Endothelial cell of umbilical vein (primary cell): ENCODE data around the gene NRCAM. TPM values are rescaled to one million over a fixed set of nuclear protein-coding genes. Genes with fewer than 3 reads are reported as not detected.

Source experiments
- BruUV-seq: library from RNA; stranded (reverse); fragments of 400-500 nt; replicated peaks from 2 replicates; lab custom pipeline; 2021; lab: Mats Ljungman, UMichigan
- CTCF ChIA-PET: fragments of 300-600, 350-600 bp; sonication (Branson Sonifier 250); formaldehyde crosslinking; loops from one replicate; lab custom pipeline; 2021; ENCODE audit warnings: antibody characterized with exemption, inconsistent platforms; lab: Charles Lee
- POLR2A ChIA-PET: fragments of 300-600, 350-600 bp; sonication (Branson Sonifier 250); formaldehyde crosslinking; loops from one replicate; lab custom pipeline; 2021; ENCODE audit warnings: antibody characterized with exemption, inconsistent platforms; lab: Charles Lee
- DNase-seq: peaks from one replicate; pipeline ENCODE4 v3.0.0-alpha.2; 2011; ENCODE audit warnings: low read depth, low spot score
- FAIRE-seq: peaks from 2 replicates; lab custom pipeline; 2011; peaks lifted over from hg19 to GRCh38; lab: Jason Lieb, UNC
- H2AFZ ChIP-seq: 2 replicates; pipeline ENCODE4 v1.6.0; 2012; ENCODE audit warnings: low read depth, low read length, control low read depth, inconsistent platforms
- H3K27ac ChIP-seq: 2 replicates; pipeline ENCODE4 v1.5.1; 2011; ENCODE audit warnings: low read depth, mild to moderate bottlenecking, control low read depth, low read length, moderate library complexity; ENCODE audit not compliant: insufficient read depth
- H3K27me3 ChIP-seq, 2 experiments: 2 replicates each; pipeline versions ENCODE4 v1.6.0 to v1.6.1; 2011; ENCODE audit warnings: low read length in 2 of 2, mixed read lengths in 1 of 2; ENCODE audit not compliant: control insufficient read depth in 2 of 2, insufficient read depth in 2 of 2
- H3K36me3 ChIP-seq, 2 experiments: 2 replicates in 1 of 2; 3 replicates in 1 of 2; pipeline ENCODE4 v1.5.1; 2011; ENCODE audit warnings: low read length in 2 of 2, mild to moderate bottlenecking in 1 of 2, moderate library complexity in 1 of 2; ENCODE audit not compliant: control insufficient read depth in 2 of 2, insufficient read depth in 2 of 2; ENCODE audit errors: extremely low read depth in 1 of 2
- H3K4me1 ChIP-seq: 3 replicates; pipeline ENCODE4 v1.5.1; 2011; ENCODE audit warnings: mild to moderate bottlenecking, low read length; ENCODE audit not compliant: control insufficient read depth, insufficient read depth; ENCODE audit errors: extremely low read depth
- H3K4me2 ChIP-seq: 2 replicates; pipeline ENCODE4 v1.6.1; 2011; ENCODE audit warnings: low read length, control low read depth, mixed read lengths; ENCODE audit not compliant: insufficient read depth
- H3K4me3 ChIP-seq, 3 experiments: fragments of 200-600 bp in 1 of 3; sonication (generic), shearing (Covaris generic) in 1 of 3; replicated peaks in 1 of 3; 2 replicates each; pipeline ENCODE4 v1.5.1; 2011 to 2016; ENCODE audit warnings: control low read depth in 3 of 3, low read length in 3 of 3, mild to moderate bottlenecking in 2 of 3, inconsistent platforms in 1 of 3, low read depth in 1 of 3, moderate library complexity in 1 of 3; ENCODE audit not compliant: insufficient read depth in 1 of 3
- H3K79me2 ChIP-seq: 2 replicates; pipeline ENCODE4 v1.6.0; 2012; ENCODE audit warnings: low read length, inconsistent platforms; ENCODE audit not compliant: control insufficient read depth, insufficient read depth
- H3K9ac ChIP-seq: replicated peaks from 2 replicates; pipeline ENCODE3; 2011; ENCODE audit warnings: low read length, control low read depth; ENCODE audit not compliant: insufficient read depth; ENCODE audit errors: extremely low read depth
- H3K9me1 ChIP-seq: replicated peaks from 3 replicates; pipeline ENCODE4 v1.6.0; 2011; ENCODE audit warnings: mild to moderate bottlenecking, low read length; ENCODE audit not compliant: control insufficient read depth, insufficient read depth; ENCODE audit errors: extremely low read depth
- H3K9me3 ChIP-seq: replicated peaks from 2 replicates; pipeline ENCODE4 v1.5.1; 2012; ENCODE audit warnings: low read length, inconsistent platforms; ENCODE audit not compliant: control insufficient read depth, insufficient read depth
- H4K20me1 ChIP-seq: replicated peaks from 2 replicates; pipeline ENCODE3; 2011; ENCODE audit warnings: mild to moderate bottlenecking, low read length; ENCODE audit not compliant: control insufficient read depth, insufficient read depth; ENCODE audit errors: extremely low read depth
- CTCF ChIP-seq, 2 donors: IDR thresholded peaks; 1 replicate in 1 of 2; 2 replicates in 1 of 2; pipeline ENCODE4 v1.5.1; 2011; ENCODE audit warnings: low read length in 2 of 2, mild to moderate bottlenecking in 2 of 2, moderate library complexity in 2 of 2, control low read depth in 1 of 2, inconsistent platforms in 1 of 2, low read depth in 1 of 2; ENCODE audit not compliant: insufficient read depth in 1 of 2; ENCODE audit errors: extremely low read depth in 1 of 2
- EZH2 ChIP-seq: IDR thresholded peaks from 2 replicates; pipeline ENCODE4 v1.6.1; 2012; ENCODE audit warnings: borderline replicate concordance, low read depth, mild to moderate bottlenecking, moderate library complexity, low read length, inconsistent platforms; ENCODE audit not compliant: severe bottlenecking
- FOS ChIP-seq: IDR thresholded peaks from 2 replicates; pipeline ENCODE4 v1.6.1; 2011; ENCODE audit warnings: mild to moderate bottlenecking, low read length, moderate library complexity, borderline replicate concordance; ENCODE audit not compliant: insufficient read depth
- GATA2 ChIP-seq: IDR thresholded peaks from 2 replicates; pipeline ENCODE4 v1.7.0; 2011; ENCODE audit warnings: low read depth, mild to moderate bottlenecking, moderate library complexity, mixed read lengths, low read length; ENCODE audit not compliant: insufficient read length, insufficient read depth
- JUN ChIP-seq: IDR thresholded peaks from 2 replicates; pipeline ENCODE4 v1.6.1; 2011; ENCODE audit warnings: borderline replicate concordance, low read depth; ENCODE audit not compliant: insufficient read length, insufficient read depth
- MAX ChIP-seq: IDR thresholded peaks from 2 replicates; pipeline ENCODE4 v1.6.1; 2011; ENCODE audit not compliant: insufficient read depth, insufficient read length
- MYC ChIP-seq: IDR thresholded peaks from one replicate; pipeline ENCODE4 v1.6.1; 2011; ENCODE audit warnings: mild to moderate bottlenecking, low read depth, low read length
- POLR2A ChIP-seq: IDR thresholded peaks from 2 replicates; pipeline ENCODE4 v1.6.1; 2012; ENCODE audit warnings: low read depth, mild to moderate bottlenecking, control low read depth, low read length
- POLR2AphosphoS5 ChIP-seq: IDR thresholded peaks from 2 replicates; pipeline ENCODE4 v1.6.1; 2012; ENCODE audit warnings: low read depth, mild to moderate bottlenecking, control low read depth, low read length, moderate library complexity; ENCODE audit not compliant: insufficient read depth
- dilution Hi-C: fragments of 300-500 bp; cut with MboI; formaldehyde crosslinking; loops from one replicate; pipeline ENCODE4 v1.15.0; 2019; ENCODE audit warnings: low sequenced_read_pairs; ENCODE audit not compliant: extremely low pct_ligation_motif_present
- intact Hi-C: fragments of 100-400 bp; cut with micrococcal nuclease; formaldehyde crosslinking; loops from one replicate; pipeline ENCODE4 v1.10.0; 2022
- polyA plus RNA-seq, 4 experiments: library from polyadenylated mRNA; depleted of rRNA in 3 of 4; stranded (reverse) in 3 of 4; unstranded in 1 of 4; fragments of >200 nt; gene quantifications; 2 replicates each; pipeline versions ENCODE4 v1.2.1 to v1.2.3, GENCODE V29; 2011 to 2012; ENCODE audit warnings: missing spikeins in 1 of 4
- total RNA-seq: library from RNA; stranded (reverse); gene quantifications from 2 replicates; pipeline ENCODE4 v1.2.3, GENCODE V29; 2021

NRCAM gene
- total and polyA plus RNA-seq, 2 donors (not counting 3 experiments of a cell fraction or from before 2014, with no cell fraction given) = 26.0 to 47.6 TPM

- H3K9ac ChIP-seq = no peak overlapping the region
- ChIA-PET POLR2A (interaction anchor here (0.7 kb wide), 1 partner anchor 14 kb away, joined by 3 read pairs; no protein-coding TSS in a partner anchor), CTCF (interaction anchor here (1.4 to 1.8 kb wide), 2 partner anchors 10 to 12 kb away, joined by 3 to 4 read pairs; no protein-coding TSS in a partner anchor)
- H3K9me1 ChIP-seq = no peaks in the 10 kb centered on the region
- H3K27ac ChIP-seq = no peak overlapping the region
- intact Hi-C loops = no loop called here
- H3K79me2 ChIP-seq = peaks cover 87% of the 10 kb centered on the region
- H2AFZ ChIP-seq = no peak overlapping the region
- H3K27me3 ChIP-seq = no peaks in the 10 kb centered on the region
- H3K4me1 ChIP-seq = peaks cover 18% of the 10 kb centered on the region
- no TSS peak for BruUV-seq
- no peaks in the 10 kb centered on the region for H3K36me3 ChIP-seq
- H3K4me3 ChIP-seq = no peak overlapping the region
- H3K4me2 ChIP-seq = no peak overlapping the region
- no peak for TF ChIP-seq MYC
- TF ChIP-seq POLR2A = no peak
- TF ChIP-seq EZH2 = no peak
- TF ChIP-seq CTCF (IDR thresholded peaks at IDR 0.05; ENCODE audit: extremely low read depth in 1 of 2, insufficient read depth in 1 of 2, low read depth in 1 of 2, low read length in 2 of 2) = no peak
- TF ChIP-seq GATA2 = no peak
- no peak for TF ChIP-seq POLR2AphosphoS5
- no peak for TF ChIP-seq JUN
- no peak for TF ChIP-seq MAX
- no peak for TF ChIP-seq FOS
- dilution Hi-C loops = no loop called here
- FAIRE-seq = no peak
- DNase-seq = no peak
- H3K9me3 ChIP-seq = no peaks in the 10 kb centered on the region
- H4K20me1 ChIP-seq = no peaks in the 10 kb centered on the region
Observed at GRCh38 chr7:108434010-108434409, 22.2 kb downstream of the NRCAM start.
